HG02943 (cell line): ENCODE results near the gene OR4F6.
"Not testable (repeated sequence)": the region's sequence is repeated elsewhere in the genome, so short reads cannot be mapped to it uniquely, and the experiment has no call there.

Source experiments
- ATAC-seq: cut with Tn5 transposase; IDR thresholded peaks from one replicate; pipeline ENCODE4 v1.9.1; 2021; ENCODE audit warnings: mild to moderate bottlenecking, low read depth, moderate library complexity; ENCODE audit not compliant: unreplicated experiment

The OR4F6 gene, protein sequence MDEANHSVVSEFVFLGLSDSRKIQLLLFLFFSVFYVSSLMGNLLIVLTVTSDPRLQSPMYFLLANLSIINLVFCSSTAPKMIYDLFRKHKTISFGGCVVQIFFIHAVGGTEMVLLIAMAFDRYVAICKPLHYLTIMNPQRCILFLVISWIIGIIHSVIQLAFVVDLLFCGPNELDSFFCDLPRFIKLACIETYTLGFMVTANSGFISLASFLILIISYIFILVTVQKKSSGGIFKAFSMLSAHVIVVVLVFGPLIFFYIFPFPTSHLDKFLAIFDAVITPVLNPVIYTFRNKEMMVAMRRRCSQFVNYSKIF

DNA sequence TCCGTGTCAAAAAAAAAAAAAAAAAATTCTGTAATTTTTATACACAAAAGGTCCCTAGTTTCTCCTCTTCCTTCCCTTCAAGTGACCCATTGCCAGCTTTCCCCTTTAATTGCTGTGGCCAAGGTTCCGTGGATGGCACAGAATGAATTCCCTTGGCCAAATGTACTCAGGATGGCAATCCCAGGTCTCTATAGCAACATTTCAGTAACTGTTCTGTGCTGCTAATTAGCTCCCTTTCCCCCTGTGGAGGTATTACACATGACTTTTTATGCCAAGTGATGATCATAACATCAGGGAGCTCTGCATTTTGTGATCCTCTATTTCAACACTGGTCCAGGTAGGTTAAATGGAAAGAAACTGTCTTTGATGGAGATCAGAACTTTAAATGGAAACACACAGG, at the start of gene OR4F6:
OR4F6 (plus strand) TSS at position 301 of the 400 bp plus-strand sequence. CDS start 2,211 bp downstream, outside the sequence.
- ATAC-seq: no peak

DNA sequence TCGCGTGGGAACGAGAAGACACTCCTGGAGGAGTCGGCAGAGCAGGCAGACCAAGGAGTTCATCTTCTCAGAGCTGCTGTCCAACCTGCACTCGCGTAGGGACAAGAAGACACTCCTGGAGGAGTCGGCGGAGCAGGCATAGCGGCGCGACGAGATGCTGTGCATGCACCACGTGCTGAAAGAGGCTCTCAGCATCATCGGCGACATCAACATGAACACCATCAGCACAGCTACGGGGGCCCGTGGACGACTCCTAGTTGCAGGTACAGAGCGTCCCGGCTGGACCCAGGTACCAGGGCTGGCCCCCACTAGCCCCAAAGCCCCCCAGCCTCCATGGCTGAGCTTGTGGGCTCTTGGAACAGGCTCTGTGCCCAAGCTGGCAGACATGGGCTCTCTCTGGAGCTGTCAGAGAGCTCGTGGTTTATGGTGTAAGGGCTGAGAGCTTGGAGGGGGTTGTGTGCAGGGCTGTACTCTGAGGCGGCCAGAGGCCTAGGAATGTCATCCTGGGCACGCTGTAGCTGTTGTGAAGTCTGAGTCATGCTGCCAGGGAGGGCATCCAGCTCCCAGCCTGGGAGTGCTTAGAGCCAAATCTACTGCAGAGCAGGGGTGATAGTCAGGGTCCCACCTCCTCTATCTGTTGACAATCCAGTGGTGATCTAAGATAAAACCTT, 38.5 kb upstream of the OR4F6 start:
- ATAC-seq: not testable (repeated sequence)

DNA sequence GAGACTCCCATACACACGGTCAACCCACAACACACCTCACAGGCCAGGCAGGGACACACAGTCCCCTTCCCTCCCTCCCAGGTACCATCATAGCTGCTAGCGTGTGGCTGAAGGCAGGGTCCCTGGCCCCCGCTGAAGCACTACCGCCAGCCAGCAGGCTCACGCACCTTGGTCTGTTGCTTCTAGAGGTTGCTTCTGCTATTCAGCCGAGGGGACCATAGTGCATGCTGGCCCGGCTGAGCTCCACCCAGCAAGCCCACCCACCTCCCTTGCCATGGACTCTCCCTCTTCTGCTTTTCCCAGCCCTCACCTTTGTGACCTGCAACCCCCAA, 38.0 kb upstream of the OR4F6 start:
- not testable (repeated sequence) for ATAC-seq

GRCh38 chr15:101765772-101766456, 37.4 kb upstream of the OR4F6 start:
- no peak for ATAC-seq

DNA sequence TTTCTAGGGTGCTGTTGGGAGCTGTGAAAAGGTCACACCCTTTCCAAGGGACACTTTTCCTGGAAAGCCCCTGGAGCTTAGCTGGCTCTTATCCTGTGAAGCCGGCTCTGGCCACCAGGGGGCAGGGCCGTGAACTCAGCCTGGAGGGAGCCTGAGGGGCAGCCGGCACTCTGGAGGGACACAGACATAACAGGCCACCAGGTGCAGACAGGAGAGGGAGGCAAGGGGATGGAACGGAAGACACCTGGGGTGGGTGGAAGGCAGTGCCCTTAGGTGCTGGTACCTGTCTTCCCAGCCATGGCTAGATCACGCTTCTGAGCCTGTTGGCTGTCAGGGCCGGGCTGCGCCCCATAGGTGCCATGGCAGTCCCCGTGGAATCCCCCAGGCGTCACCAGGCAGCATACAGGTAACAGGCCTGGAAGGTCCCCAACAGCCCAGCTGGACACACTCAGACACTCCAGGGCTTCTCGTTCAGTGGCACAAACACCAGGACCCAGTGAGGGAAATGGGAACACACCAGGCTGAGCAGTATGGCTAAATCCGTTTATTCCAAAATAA, 36.1 kb upstream of the OR4F6 start:
- ATAC-seq: not testable (repeated sequence)

DNA sequence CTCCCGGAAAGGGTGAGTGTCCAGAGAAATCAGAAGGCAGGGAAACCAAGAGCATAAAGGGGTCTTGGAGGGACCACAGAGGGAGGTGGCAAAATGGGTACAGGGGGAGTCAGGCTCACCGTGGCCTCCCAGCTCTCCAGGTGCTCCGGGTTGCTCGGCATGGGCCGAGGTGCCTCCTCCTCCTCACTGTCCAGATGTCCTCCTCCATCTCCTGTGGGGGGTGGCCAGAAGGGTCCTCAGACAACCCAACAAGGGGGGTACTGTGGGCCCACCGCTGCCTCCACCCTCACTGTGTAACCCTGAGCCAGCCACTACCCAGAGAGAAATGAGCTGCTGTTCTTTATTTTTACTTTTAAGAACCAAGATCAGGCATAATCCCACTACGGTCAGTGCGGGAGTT, 30.4 kb upstream of the OR4F6 start:
- ATAC-seq: no peak

GRCh38 chr15:101773496-101774100, 29.7 kb upstream of the OR4F6 start:
- ATAC-seq: no peak

GRCh38 chr15:101775136-101775535, 28.2 kb upstream of the OR4F6 start:
- ATAC-seq: no peak

DNA sequence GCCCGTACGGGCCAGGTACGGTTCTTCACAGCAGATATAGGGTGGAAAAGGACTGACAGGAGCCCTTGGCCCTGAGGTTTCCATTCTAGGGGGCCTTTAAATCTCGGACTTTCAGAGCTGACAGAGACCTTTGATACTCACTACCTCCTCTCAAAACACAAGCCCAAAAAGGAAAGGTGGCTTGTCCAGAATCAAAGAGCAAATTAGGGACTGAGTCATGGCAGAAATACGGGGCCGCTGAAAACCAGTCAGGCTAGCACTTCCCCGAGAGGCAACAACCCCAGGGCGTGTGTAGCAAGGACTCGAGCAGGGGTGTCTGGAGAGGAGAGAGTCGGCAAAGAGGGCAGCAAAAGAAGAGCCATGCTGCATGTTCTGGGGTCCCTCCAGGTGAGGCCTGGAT, 24.7 kb upstream of the OR4F6 start:
- not testable (repeated sequence) for ATAC-seq

GRCh38 chr15:101780225-101780624, 23.1 kb upstream of the OR4F6 start:
- ATAC-seq: not testable (repeated sequence)

GRCh38 chr15:101781928-101782327, 21.4 kb upstream of the OR4F6 start:
- no peak for ATAC-seq

- ATAC-seq: no peak
These were observed 18.7 kb upstream of the OR4F6 start for GRCh38 chr15:101784644-101785043.

- ATAC-seq: not testable (repeated sequence)
These were observed 16.9 kb upstream of the OR4F6 start for GRCh38 chr15:101786422-101786821.

DNA sequence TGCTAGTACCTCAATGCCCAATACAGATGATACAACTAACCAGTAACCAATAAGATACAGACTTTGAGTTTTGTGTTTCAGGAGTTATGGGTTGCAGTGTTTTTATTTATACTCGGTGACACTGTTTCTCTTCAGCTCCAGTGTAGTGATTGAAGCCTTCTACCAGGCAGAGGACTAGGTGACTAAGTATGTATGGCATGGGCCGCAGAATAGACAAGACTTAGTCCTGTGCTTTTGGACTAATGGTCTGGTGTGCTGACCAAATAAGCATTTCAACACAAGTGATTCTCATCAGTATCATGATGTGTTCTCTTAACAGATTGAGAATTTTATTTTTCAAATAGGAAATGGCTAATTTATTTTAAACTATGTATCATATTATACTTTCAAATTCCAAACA, 15.3 kb upstream of the OR4F6 start:
- ATAC-seq: not testable (repeated sequence)

- ATAC-seq: not testable (repeated sequence)
These were observed 14.6 kb upstream of the OR4F6 start for GRCh38 chr15:101788503-101789269.

DNA sequence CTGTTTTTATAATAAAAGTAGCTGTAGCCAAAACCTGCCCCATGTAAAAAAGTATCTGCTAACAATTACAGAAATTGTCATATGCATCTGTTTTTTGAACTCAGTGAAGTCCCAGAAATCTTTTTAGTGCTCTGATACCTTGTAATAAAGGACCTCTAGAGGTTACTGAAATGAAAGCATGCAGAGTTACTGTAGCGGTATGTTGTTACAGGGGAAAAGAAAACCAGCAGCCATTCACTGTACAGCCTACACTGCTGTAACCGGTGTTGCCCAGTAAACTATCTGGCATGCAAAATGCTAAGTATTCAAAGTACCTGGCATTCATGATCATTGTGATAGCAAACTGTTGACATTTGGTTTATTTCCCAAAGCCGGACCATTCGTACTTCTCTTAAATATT, 12.6 kb upstream of the OR4F6 start:
- ATAC-seq: not testable (repeated sequence)

GRCh38 chr15:101793981-101794380, 9.3 kb upstream of the OR4F6 start:
- ATAC-seq: not testable (repeated sequence)

DNA sequence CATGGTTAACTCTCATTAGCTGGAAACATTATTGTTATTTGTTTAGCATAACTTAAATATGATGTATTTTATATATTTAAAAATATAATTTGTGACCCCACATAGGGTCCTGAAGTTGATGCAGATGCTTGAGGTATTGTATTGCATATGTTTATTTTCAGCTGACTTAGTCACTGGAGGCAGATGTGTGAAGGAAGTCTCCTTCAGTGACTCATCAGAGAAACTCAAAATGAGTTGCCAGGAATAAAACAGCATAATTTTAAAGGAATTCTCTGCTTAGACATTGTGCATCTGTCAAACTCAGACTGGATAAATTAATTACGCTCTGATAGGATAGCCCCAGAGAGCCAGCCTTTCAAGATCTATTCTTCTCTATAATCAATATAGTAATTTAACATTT, 7.9 kb upstream of the OR4F6 start:
- ATAC-seq: no peak

DNA sequence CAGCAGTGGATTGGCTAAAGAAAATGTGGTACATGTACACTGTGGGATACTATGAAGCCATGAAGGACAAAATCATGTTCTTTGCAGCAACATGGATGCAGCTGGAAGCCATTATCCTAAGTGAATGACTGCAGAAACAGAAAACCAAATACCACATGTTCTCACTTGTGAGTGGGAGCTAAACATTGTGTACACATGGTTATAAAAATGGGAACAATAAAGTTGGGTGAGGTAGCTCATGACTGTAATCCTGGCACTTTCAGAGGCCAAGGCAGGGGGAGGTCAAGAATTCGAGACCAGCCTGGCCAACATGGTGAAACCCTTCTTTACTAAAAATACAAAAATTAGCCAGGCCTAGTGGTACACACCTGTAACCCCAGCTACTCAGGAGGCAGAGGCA, 3.6 kb upstream of the OR4F6 start:
- no peak for ATAC-seq

GRCh38 chr15:101801048-101801447, 2.3 kb upstream of the OR4F6 start:
- ATAC-seq: no peak
